HG02885 (cell line): Measurements from ENCODE around the gene CD3D.
"Not testable (repeated sequence)": the region's sequence is repeated elsewhere in the genome, so short reads cannot be mapped to it uniquely, and the experiment has no call there.

ENCODE experiments used
- ATAC-seq: cut with Tn5 transposase; IDR thresholded peaks from one replicate; pipeline ENCODE4 v1.9.1; 2021; ENCODE audit warnings: mild to moderate bottlenecking; ENCODE audit not compliant: unreplicated experiment, poor library complexity

CD3D gene

DNA sequence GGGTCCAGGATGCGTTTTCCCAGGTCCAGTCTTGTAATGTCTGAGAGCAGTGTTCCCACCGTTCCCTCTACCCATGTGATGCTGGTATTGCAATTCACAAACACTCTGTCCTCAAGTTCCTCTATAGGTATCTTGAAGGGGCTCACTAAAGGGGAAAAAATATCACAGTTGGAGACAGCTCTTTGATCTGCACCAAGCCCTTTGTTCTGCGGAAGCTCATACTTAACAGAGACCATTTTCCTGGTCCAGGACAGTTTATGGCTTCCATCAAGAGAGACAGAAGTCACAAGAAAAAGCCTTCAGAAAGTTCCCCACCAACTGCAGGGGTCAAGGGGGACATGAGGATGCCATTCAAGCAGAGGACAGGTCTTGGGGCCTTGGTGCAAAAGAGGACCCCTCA is 2.1 kb downstream of the CD3D start:
- ATAC-seq = no peak

- ATAC-seq = no peak
Measured at GRCh38 chr11:118339281-118339961, 3.1 kb downstream of the CD3D start.

- no peak for ATAC-seq
Measured at GRCh38 chr11:118338637-118339061, 3.9 kb downstream of the CD3D start.

DNA sequence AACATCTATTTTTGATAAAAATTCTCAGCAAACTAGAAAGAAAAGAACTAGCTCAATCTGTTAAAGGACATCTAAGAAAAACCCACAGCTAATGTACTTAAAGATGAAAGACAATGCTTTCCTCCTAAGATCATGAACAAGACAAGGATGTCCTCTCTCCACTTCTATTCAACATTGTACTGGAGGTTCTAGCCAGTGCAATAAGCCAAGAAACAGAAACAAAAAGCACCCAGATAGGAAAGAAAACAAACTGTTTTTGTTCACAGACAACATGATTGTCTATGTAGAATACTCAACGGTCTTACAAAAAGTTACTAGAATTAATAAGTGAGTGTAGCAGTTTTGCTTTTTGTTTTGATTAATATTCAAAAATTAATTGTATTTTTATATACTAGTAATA is 7.8 kb downstream of the CD3D start:
- ATAC-seq = no peak

GRCh38 chr11:118328745-118329144 is 13.8 kb downstream of the CD3D start:
- ATAC-seq = no peak

DNA sequence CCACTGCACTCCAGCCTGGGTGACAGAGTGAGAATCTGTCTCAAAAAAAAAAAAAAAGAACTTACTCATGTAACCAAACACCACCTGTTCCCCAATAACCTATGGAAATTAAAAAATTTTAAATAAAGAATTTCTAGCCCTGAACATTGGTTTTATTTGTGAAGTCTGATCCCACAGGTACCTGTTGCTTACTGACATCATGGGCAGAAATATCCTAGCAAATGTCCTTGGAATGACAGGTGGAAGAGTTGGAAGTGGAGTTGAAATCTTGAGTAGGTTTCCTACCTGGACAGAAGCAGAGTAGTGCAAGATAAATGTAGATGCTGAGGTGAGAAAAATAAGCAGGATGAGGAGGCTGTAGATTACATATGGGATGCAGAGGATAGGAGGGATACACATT is 17.2 kb downstream of the CD3D start:
- ATAC-seq = no peak

DNA sequence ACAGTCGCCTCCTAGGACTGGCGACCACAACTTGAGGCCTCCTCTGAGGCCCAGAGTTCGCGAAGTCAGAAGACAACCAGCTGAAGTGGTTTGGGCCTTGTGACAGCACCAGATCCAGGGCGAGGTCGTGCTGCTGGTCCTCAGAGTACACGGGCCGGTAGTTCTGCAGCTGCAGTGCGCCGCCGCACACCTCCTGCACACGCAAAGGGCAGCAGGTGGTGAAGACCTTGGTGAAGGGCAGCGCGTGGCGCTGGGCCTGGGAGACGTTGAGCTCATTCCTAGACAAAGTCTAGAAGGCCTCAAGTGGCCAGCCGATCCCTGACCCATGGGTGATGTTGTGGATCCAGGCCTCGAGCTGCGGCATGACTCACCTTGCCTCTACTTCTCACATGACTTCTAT is 19.8 kb downstream of the CD3D start:
- no peak for ATAC-seq

- ATAC-seq = no peak
Measured at GRCh38 chr11:118321386-118322082, 21.0 kb downstream of the CD3D start.

DNA sequence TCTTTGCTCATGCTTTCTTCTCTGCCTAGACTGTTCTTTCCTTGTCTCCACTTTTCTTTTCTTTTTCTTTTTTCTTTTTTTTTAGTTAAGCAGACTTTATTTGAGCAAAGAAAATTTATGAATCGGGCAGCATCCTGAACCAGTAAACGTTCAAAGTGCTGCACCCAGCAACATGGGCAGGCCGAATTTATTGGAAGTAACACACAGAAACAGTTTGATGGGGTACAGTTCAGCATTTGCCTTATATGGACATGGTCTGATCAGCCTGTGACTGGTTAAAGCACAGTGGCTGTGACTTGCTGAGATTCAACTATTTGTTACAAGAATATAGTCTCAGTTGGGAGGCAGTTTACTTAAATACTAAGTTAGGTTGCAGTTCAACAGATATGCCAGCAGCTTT is 22.0 kb downstream of the CD3D start:
- no peak for ATAC-seq

DNA sequence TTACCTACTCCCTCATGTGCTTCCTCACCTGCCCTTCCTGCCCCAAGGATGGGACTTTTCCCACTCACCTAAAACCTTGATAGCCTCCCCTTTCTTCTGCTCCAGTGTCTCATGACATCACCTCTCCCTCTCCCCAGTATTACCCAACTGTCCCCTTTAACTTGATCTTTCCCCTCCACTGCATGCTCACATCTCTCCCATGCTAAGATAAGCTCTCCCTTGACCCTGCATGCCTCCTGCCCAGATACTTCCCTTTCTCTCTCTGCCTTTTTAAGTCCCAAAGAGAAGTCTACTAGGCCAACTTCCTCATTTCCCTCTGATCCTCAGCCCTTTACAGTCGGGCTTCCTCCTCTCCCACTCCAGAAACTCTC is 23.2 kb downstream of the CD3D start:
- no peak for ATAC-seq

DNA sequence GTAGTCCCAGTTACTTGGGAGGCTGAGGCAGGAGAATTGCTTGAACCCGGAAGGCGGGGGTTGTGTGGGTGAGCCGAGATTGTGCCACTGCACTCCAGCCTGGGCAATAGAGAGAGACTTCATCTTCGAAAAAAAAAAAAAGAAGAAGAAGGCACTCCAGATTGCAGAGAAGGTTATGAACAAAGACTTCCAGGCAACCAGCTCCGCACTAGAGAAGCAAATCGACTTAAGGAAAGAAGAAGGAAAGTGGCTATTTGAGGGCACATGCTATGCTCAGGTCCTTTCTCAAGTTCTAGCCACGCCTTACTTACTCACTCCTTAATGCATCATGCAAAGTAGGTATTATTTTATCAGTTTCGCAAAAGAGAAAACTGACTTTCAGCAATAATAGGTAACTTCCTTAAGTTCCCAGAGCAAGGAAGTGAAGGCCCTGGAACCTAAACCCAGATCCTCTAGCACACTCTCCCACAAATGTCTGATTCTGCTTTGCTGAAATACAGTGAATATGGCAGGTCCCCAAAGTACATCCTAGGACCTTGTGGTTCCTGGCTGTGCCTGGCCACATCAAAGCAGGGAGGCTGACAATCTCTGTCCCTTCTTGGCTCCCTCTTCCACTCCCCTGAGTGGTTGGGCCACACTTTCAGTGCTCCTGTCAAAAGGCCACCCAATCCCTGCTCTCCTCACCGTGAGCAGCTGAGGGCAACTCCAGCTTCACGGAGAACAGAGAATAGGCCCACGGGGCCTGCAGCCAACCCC is 23.7 kb downstream of the CD3D start:
- ATAC-seq = no peak

DNA sequence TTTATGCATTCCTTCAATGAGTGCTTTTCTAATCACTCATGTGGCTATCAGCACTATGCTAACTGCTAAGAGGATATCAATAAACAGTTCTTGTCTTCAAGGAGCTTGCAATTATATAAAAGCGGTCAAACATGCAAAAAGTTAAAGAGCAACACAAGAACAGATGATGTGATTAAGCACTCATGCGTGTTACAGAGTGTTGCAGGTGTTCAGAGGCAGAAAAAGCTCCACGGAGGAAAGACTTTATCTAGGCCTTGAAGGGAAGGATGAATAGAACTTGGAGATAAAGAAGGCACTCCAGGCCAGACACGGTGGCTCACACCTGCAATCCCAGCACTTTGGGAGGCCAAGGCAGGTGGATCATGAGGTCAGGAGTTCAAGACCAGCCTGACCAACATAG is 24.4 kb downstream of the CD3D start:
- no peak for ATAC-seq

- no peak for ATAC-seq
Measured at GRCh38 chr11:118314988-118315411, 27.5 kb downstream of the CD3D start.

GRCh38 chr11:118313242-118313641 is 29.3 kb downstream of the CD3D start:
- ATAC-seq = no peak

- no peak for ATAC-seq
Measured at GRCh38 chr11:118312328-118312727, 30.2 kb downstream of the CD3D start.

DNA sequence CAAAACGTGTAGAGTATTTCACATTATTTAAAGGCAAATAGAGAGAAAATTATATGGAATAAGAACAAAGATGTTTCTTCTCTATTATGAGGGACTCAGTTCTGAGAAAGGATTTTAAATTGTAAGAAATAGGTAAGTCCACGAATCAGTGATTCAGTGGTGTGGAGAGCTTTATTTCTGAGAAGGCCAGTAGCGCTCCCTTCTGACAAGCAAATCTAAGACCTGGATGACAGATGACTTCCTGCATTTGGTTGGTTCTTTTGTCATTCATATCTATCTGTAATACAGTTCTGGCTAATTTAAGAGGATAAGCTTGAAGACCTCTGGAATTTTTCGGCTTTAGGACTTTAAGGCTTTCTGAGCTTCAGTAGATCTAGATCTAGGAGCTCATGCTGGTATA is 31.0 kb downstream of the CD3D start:
- no peak for ATAC-seq

- no peak for ATAC-seq
Measured at GRCh38 chr11:118310781-118311485, 31.6 kb downstream of the CD3D start.

- ATAC-seq = no peak
Measured at GRCh38 chr11:118310271-118310670, 32.2 kb downstream of the CD3D start.

GRCh38 chr11:118308995-118309528 is 33.4 kb downstream of the CD3D start:
- not testable (repeated sequence) for ATAC-seq

- no peak for ATAC-seq
Measured at GRCh38 chr11:118306556-118306955, 35.9 kb downstream of the CD3D start.

GRCh38 chr11:118305726-118306125 is 36.8 kb downstream of the CD3D start:
- ATAC-seq = no peak
